Measurements from ENCODE around the gene CCDC93. TPM values are rescaled to one million over a fixed set of nuclear protein-coding genes. Genes with fewer than 3 reads are reported as not detected.
A peak's percentile ranks its signal among the peaks of the same experiment; 100 is the strongest.

Gene CCDC93
- total RNA-seq, 3 donors from 2014 or later = 42.3 to 55.7 (median 42.6) TPM

DNA sequence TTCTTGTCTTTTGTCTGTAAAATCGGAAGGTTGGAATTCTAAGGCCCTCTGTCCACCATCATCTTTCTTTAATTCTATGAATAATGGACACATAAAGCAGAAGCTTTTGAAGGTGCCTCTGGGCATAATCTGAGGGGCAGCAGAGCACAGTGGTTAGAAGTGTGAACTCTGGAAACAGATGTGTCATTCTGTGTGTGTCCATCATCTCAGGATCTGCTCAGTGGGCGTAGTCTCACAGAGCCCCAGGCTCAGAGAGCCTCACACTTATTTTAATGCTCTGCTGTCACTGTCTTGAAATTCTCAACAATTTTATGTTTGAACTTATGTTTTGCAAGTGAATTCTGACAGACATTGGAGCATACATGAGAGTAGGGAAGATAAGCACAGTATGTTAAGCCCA, 31.0 kb upstream of the CCDC93 start:
- TF ChIP-seq, protein P1, sequence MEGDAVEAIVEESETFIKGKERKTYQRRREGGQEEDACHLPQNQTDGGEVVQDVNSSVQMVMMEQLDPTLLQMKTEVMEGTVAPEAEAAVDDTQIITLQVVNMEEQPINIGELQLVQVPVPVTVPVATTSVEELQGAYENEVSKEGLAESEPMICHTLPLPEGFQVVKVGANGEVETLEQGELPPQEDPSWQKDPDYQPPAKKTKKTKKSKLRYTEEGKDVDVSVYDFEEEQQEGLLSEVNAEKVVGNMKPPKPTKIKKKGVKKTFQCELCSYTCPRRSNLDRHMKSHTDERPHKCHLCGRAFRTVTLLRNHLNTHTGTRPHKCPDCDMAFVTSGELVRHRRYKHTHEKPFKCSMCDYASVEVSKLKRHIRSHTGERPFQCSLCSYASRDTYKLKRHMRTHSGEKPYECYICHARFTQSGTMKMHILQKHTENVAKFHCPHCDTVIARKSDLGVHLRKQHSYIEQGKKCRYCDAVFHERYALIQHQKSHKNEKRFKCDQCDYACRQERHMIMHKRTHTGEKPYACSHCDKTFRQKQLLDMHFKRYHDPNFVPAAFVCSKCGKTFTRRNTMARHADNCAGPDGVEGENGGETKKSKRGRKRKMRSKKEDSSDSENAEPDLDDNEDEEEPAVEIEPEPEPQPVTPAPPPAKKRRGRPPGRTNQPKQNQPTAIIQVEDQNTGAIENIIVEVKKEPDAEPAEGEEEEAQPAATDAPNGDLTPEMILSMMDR (IDR thresholded peaks at IDR 0.05) = no peak

DNA sequence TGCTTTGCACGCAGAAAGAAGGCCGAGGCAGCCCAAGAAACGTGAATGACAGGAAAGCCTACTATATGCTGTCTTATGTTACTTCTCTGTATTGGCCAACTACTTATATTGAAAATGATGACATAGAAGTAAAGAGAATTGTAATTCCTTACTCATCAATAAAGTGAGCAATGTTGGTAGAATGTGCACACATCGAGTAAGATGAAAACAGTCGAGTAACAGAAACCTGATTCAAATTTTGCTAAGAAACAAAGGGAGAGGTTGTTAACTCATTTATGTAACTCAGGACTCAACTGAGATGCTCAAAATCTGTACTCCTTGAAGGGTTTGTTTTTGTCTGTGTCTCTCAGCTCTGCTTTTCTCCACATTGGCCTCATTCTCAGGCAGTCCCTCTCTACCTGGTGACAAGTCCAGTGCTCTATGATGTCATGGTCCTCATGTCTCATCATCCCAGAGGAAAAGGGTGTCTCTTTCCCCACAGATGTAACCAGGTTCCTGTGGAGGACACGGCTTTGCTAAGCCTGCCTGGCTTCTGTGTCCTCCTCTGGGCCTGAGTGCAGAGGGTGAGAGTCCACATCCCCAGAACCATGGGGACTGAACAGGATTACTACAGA, 30.3 kb upstream of the CCDC93 start:
- Histone ChIP-seq H3K36me3 (ENCODE audit: low read depth) (no peaks in the 10 kb centered on the region), H3K4me1 (ENCODE audit: low read depth) (no peaks in the 10 kb centered on the region), H3K4me3 (no peak overlapping the region), H3K9me3 (no peaks in the 10 kb centered on the region)
- DNase-seq (no peak), ATAC-seq (no peak)
- TF ChIP-seq, protein P1 (IDR thresholded peaks at IDR 0.05) = no peak
- intact Hi-C loops (cut with DNase I, micrococcal nuclease) = loop anchor here in 1 of 2 donors (10.0 kb wide), 1 partner anchor 811 kb away; no protein-coding TSS in a partner anchor

More for the DNA sequence above, 31.0 kb upstream of the CCDC93 start:
- ATAC-seq = no peak
- intact Hi-C loops (cut with DNase I, micrococcal nuclease) = loop anchor here in 1 of 2 donors (10.0 kb wide), 1 partner anchor 810 kb away; no protein-coding TSS in a partner anchor
- no peak for DNase-seq
- H3K4me3 ChIP-seq = no peak overlapping the region
- H3K36me3 ChIP-seq (ENCODE audit: low read depth) = no peaks in the 10 kb centered on the region
- H3K4me1 ChIP-seq (ENCODE audit: low read depth) = no peaks in the 10 kb centered on the region
- H3K9me3 ChIP-seq = no peaks in the 10 kb centered on the region

DNA sequence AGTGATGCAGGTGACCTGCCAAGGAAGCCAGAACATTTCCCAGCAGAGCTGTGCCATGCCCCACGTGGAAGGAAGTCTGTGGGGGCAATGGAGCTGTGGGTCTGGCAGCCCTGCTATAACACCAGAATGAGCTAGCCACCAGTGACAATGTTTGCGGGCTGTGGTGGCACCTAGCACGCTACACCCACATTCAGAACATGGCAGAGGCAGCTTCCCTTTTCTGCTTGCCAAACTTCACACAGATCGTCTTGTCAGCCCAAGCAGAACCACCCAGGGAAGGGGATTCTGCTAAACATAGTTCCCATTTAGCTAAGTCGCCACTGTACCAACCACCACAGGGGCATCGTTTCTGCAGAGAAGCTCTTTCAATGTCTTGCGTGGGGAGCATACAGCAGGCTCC, 27.0 kb upstream of the CCDC93 start:
- TF ChIP-seq, protein P1 (IDR thresholded peaks at IDR 0.05) = no peak
- no peaks in the 10 kb centered on the region for H3K36me3 ChIP-seq (ENCODE audit: low read depth)
- no peak for ATAC-seq
- H3K4me1 ChIP-seq (ENCODE audit: low read depth) = no peaks in the 10 kb centered on the region
- H3K9me3 ChIP-seq = no peaks in the 10 kb centered on the region
- intact Hi-C loops (cut with DNase I, micrococcal nuclease) = loop anchor here in 1 of 2 donors (10.0 kb wide), 1 partner anchor 814 kb away; no protein-coding TSS in a partner anchor
- H3K4me3 ChIP-seq = no peak overlapping the region
- DNase-seq = no peak

DNA sequence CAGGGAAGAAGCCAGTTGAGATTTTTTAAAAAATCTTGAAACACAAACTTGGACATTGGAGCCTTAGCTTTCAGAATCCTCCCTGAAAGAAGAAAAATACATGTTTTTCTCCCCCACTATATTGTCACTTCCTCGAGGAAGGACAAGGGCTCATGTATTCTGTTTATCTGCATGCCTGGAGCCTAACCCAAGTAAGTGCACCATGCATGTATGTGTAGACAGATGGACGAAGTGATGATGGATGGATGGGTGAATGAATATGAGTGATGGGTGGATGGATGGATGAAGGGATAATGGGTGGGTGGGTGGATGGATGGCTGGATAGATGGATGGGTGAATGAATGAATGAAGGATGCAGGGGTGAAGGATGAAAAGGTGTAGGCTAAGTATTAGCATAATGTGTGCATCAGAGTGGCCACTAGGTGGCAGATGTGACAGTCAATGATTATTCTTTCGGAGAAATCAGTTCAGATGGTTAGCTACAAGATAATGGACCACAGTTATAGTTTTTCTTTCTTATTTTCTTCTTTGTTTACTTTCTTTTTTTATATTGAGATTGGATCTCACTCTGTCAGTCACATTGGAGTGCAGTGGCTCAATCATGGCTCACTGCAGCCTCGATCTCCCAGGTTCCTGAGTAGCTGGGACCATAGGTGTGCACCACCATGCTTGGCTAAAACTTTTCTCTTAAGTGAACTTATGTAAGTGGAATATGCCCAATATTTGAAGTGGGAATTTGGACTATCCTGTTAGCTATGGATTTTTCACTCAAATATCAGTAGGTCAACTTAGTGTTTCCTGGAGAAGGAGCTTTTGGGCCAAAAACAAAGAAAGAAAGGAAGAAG, 18.5 kb upstream of the CCDC93 start:
- intact Hi-C loops (cut with DNase I, micrococcal nuclease) = no loop called here
- peak in 1 of 3 donors; percentile 71 for DNase-seq
- Histone ChIP-seq H3K4me1 (ENCODE audit: low read depth) (no peaks in the 10 kb centered on the region), H3K4me3 (no peak overlapping the region), H3K9me3 (no peaks in the 10 kb centered on the region), H3K36me3 (ENCODE audit: low read depth) (no peaks in the 10 kb centered on the region)
- TF ChIP-seq, protein P1 (IDR thresholded peaks at IDR 0.05) = peak; percentile 41
- ATAC-seq = peak; percentile 67

DNA sequence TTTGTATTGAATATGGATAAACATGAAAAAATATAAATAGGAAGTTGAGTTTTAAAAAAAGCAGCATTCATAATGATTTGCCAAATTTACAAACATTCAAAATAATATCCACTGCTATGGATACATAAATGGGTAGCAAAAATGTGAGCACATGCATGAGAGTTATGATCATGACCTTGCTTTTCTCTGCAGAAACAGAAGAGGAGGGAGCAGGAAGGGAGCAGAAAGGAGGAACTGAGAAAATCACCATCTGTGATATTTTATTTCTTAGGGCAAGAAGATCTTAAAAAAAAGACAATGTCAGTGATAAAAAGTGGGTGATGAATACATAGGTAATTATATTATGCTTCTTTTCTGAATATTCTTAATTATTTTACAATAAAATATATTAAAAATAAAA, 17.7 kb upstream of the CCDC93 start:
- H3K36me3 ChIP-seq (ENCODE audit: low read depth) = no peaks in the 10 kb centered on the region
- no peak overlapping the region for H3K4me3 ChIP-seq
- intact Hi-C loops (cut with DNase I, micrococcal nuclease) = no loop called here
- TF ChIP-seq, protein P1 (IDR thresholded peaks at IDR 0.05) = no peak
- no peaks in the 10 kb centered on the region for H3K4me1 ChIP-seq (ENCODE audit: low read depth)
- H3K9me3 ChIP-seq = no peaks in the 10 kb centered on the region
- no peak for ATAC-seq
- DNase-seq = no peak
